ENCODE results near the gene SLC4A7. TPM values are rescaled to one million over a fixed set of nuclear protein-coding genes. Genes with fewer than 3 reads are reported as not detected.

SLC4A7 gene
- total and polyA plus RNA-seq, 2 donors (not counting 3 experiments of a cell fraction or from before 2014, with no cell fraction given) = 7.8 to 50.9 TPM

GRCh38 chr3:27456554-27456953 is 27.6 kb downstream of the SLC4A7 start:
- peaks cover 98% of the 10 kb centered on the region for H3K79me2 ChIP-seq (ENCODE audit: control insufficient read depth, insufficient read depth, low read length)
- dilution Hi-C loops (cut with MboI; ENCODE audit: extremely low pct_ligation_motif_present, low sequenced_read_pairs) (no loop called here), intact Hi-C loops (cut with micrococcal nuclease) (loop anchor here (10.0 kb wide), 1 partner anchor 888 kb away; the partner anchor contains the start of genes AZI2 and ZCWPW2)
- ChIA-PET POLR2A (no interaction called here), CTCF (no interaction called here)
- peaks cover 7% of the 10 kb centered on the region for H4K20me1 ChIP-seq (replicated peaks; ENCODE audit: control insufficient read depth, extremely low read depth, insufficient read depth, low read length)
- no peaks in the 10 kb centered on the region for H3K9me3 ChIP-seq (replicated peaks; ENCODE audit: control insufficient read depth, insufficient read depth, low read length)
- no peak overlapping the region for H2AFZ ChIP-seq (ENCODE audit: low read depth, low read length)
- FAIRE-seq (no peak), DNase-seq (ENCODE audit: low read depth, low spot score) (no peak)
- no peak overlapping the region for H3K4me2 ChIP-seq (ENCODE audit: insufficient read depth, low read length)
- no peaks in the 10 kb centered on the region for H3K9me1 ChIP-seq (replicated peaks; ENCODE audit: control insufficient read depth, extremely low read depth, insufficient read depth, low read length)
- H3K36me3 ChIP-seq (ENCODE audit: control insufficient read depth in 2 of 2, extremely low read depth in 1 of 2, insufficient read depth in 2 of 2, low read length in 2 of 2) = no peaks in the 10 kb centered on the region
- no peak overlapping the region for H3K9ac ChIP-seq (replicated peaks; ENCODE audit: extremely low read depth, insufficient read depth, low read length)
- no peak overlapping the region for H3K27ac ChIP-seq (ENCODE audit: insufficient read depth, low read depth, low read length)
- no TSS peak for BruUV-seq (replicated peaks)
- no peaks in the 10 kb centered on the region for H3K27me3 ChIP-seq (ENCODE audit: control insufficient read depth in 2 of 2, insufficient read depth in 2 of 2, low read length in 2 of 2)
- no peaks in the 10 kb centered on the region for H3K4me1 ChIP-seq (ENCODE audit: control insufficient read depth, extremely low read depth, insufficient read depth, low read length)
- H3K4me3 ChIP-seq (replicated peaks in 1 of 3; ENCODE audit: insufficient read depth in 1 of 3, low read depth in 1 of 3, low read length in 3 of 3) = no peak overlapping the region
- TF ChIP-seq GATA2 (IDR thresholded peaks at IDR 0.05; ENCODE audit: insufficient read depth, insufficient read length, low read depth, low read length) (no peak), FOS (IDR thresholded peaks at IDR 0.05; ENCODE audit: borderline replicate concordance, insufficient read depth, low read length) (no peak), POLR2AphosphoS5 (IDR thresholded peaks at IDR 0.05; ENCODE audit: insufficient read depth, low read depth, low read length) (no peak), JUN (IDR thresholded peaks at IDR 0.05; ENCODE audit: borderline replicate concordance, insufficient read depth, insufficient read length, low read depth) (no peak), EZH2 (IDR thresholded peaks at IDR 0.05; ENCODE audit: borderline replicate concordance, low read depth, low read length, severe bottlenecking) (no peak), MYC (IDR thresholded peaks at IDR 0.05; ENCODE audit: low read depth, low read length) (no peak), POLR2A (IDR thresholded peaks at IDR 0.05; ENCODE audit: low read depth, low read length) (no peak)
- TF ChIP-seq, protein P1, sequence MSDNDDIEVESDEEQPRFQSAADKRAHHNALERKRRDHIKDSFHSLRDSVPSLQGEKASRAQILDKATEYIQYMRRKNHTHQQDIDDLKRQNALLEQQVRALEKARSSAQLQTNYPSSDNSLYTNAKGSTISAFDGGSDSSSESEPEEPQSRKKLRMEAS (IDR thresholded peaks at IDR 0.05; ENCODE audit: insufficient read depth, insufficient read length) = no peak
- TF ChIP-seq, protein P2, sequence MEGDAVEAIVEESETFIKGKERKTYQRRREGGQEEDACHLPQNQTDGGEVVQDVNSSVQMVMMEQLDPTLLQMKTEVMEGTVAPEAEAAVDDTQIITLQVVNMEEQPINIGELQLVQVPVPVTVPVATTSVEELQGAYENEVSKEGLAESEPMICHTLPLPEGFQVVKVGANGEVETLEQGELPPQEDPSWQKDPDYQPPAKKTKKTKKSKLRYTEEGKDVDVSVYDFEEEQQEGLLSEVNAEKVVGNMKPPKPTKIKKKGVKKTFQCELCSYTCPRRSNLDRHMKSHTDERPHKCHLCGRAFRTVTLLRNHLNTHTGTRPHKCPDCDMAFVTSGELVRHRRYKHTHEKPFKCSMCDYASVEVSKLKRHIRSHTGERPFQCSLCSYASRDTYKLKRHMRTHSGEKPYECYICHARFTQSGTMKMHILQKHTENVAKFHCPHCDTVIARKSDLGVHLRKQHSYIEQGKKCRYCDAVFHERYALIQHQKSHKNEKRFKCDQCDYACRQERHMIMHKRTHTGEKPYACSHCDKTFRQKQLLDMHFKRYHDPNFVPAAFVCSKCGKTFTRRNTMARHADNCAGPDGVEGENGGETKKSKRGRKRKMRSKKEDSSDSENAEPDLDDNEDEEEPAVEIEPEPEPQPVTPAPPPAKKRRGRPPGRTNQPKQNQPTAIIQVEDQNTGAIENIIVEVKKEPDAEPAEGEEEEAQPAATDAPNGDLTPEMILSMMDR (IDR thresholded peaks at IDR 0.05; ENCODE audit: extremely low read depth in 1 of 2, insufficient read depth in 1 of 2, low read depth in 1 of 2, low read length in 2 of 2) = no peak

Data from endothelial cell of umbilical vein (primary cell).